D721Med (cell line): ENCODE data around the gene RNF44.

Source experiments
- DNase-seq: peaks from one replicate; pipeline ENCODE4 v3.0.0; 2011; ENCODE audit warnings: low spot score; ENCODE audit not compliant: insufficient read length
- FAIRE-seq: peaks from 2 replicates; lab custom pipeline; 2011; peaks lifted over from hg19 to GRCh38; lab: Jason Lieb, UNC
- TF ChIP-seq, protein P1 (sequence below): IDR thresholded peaks from 2 replicates; pipeline ENCODE4 v1.5.1; 2012; ENCODE audit warnings: mild to moderate bottlenecking, control low read depth; ENCODE audit not compliant: insufficient read depth; ENCODE audit errors: missing control alignments

Gene RNF44

DNA sequence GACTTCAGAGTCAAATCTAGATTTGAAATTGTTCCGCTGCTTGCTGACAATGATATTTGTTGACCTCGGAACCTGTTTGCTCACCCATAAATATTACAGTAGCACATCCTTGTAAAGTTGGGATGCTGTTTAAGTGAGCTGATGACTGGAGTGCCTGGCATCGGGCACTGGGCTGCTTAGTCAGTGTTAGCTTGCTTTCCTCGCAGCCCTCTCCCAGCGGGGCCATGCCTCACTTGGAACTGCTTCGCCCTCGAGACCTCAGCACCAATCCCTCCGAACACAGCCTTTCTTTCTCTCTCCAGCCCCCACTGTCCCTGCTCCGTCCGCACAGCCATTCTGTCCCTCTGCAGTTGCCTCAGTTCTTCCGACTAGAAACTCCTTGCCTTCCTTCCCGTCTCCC lies 23.4 kb downstream of the RNF44 start:
- DNase-seq (no peak), FAIRE-seq (no peak)
- TF ChIP-seq, protein P1, sequence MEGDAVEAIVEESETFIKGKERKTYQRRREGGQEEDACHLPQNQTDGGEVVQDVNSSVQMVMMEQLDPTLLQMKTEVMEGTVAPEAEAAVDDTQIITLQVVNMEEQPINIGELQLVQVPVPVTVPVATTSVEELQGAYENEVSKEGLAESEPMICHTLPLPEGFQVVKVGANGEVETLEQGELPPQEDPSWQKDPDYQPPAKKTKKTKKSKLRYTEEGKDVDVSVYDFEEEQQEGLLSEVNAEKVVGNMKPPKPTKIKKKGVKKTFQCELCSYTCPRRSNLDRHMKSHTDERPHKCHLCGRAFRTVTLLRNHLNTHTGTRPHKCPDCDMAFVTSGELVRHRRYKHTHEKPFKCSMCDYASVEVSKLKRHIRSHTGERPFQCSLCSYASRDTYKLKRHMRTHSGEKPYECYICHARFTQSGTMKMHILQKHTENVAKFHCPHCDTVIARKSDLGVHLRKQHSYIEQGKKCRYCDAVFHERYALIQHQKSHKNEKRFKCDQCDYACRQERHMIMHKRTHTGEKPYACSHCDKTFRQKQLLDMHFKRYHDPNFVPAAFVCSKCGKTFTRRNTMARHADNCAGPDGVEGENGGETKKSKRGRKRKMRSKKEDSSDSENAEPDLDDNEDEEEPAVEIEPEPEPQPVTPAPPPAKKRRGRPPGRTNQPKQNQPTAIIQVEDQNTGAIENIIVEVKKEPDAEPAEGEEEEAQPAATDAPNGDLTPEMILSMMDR, result no peak

DNA sequence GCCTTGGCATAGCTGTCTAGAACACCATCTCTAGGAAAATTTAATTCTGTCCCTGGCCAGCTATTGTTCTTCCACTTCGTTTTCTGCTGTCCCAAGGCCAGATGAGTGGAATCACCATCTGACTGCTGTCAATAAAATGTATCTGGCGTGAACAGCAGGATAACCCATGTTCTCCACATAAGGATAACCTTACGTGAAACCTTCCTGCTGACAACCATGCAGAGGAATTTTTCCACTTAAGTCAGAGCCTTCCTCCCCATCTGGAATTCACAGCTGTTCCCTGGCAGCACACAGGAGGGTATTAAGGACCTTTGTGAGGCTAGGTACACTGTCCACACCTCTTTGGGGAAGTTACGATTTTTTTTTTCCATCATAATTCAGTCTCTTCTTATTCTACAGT lies 28.6 kb downstream of the RNF44 start:
- DNase-seq (no peak), FAIRE-seq (no peak)
- TF ChIP-seq, protein P1, result no peak

DNA sequence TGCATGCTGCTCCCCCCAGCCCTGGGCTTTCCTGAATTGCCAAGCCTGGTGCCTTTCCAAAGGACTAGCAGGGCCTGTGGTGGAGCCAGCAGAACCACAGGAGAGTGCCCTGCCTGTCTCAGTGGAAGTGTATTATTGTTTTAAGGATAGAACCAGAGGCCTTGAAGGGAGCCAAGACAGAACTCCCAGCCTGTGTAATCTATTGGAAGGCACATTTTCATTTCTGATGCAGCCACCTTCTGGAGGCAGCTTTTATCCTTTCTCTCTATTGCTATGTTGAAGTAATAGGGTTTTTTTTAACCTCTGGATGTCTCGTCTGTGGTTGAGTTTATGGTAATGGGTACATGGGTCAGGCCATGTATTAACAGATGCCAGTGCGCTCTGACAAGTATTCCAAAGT lies 29.3 kb downstream of the RNF44 start:
- no peak for FAIRE-seq
- DNase-seq, result no peak
- TF ChIP-seq, protein P1, result no peak

DNA sequence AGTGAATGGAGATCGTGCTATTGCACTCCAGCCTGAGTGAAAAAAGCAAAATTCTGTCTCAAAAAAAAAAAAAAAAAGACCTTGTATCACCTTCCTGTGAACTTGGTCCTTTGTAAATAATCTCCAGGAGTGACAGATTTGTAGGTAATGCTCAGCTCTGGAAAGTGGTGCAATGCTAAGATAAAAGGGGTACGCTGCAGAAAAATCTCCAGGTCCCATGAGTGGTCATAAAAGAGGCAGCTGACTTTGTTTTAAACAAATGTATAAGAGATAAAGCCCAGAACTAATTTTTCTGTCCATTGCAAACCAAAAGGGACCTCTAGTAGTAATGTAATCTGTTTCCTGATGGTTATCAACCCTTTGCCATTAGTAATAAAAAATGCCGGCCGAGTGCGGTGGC lies 33.7 kb downstream of the RNF44 start:
- FAIRE-seq, result no peak
- TF ChIP-seq, protein P1, result no peak
- DNase-seq, result no peak

DNA sequence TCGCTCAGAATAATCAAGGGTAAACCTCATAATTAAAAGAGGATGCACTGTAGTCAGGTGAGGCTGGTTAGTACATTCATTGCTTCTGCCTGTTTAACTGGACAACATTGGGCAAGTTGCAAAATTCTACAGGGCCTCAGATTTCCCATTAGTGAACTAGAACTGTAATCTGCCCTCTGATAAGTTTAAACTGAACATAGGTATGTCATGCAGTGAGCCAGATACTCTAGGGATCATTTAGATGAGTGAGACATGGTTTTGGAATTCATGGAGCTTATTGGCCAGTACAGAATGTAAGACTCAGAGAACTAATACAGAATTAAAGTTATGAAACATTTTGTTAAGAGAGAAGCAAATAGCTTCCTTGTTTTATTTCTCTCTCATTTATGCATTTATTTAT lies 35.9 kb downstream of the RNF44 start:
- no peak for DNase-seq
- no peak for FAIRE-seq
- TF ChIP-seq, protein P1, result no peak

DNA sequence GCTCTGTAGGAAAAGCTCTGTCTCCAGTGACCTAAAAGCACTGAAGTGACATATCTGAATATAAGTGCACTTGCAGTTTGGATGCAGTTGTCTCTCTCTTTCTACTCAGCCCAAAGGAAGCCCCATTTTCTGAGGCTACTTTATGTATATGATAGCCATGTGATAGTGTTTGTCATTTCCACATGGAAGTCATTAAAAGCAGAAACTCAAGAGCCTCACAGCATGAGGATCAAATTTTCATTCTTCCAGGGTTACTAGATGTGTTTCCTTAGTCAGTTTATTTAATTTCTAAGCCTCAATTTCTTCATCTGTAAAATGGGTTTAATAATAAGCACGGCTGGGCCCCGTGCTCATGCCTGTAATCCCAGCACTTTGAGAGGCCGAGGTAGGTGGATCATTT lies 36.7 kb downstream of the RNF44 start:
- TF ChIP-seq, protein P1, result no peak
- DNase-seq (no peak), FAIRE-seq (no peak)

DNA sequence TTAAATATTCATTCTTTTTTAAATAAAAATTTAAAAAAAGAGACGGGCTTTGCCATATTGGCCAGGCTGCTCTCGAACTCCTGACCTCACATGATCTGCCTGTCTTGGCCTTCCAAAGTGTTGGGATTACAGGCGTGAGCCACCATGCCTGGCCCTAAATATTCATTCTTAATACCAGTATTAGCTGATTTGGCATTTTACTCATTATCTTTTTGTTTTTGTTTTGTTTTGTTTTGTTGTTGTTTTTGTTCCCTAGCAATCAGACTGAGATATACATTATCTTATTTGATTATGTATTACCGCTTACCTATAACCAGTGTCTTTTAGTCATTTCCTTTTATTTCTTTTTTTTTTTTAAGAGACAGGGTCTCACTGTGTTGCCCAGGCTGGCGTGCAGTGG lies 37.9 kb downstream of the RNF44 start:
- TF ChIP-seq, protein P1, result no peak
- no peak for FAIRE-seq
- no peak for DNase-seq
